ENCODE data around the gene NOL3. TPM values are rescaled to one million over a fixed set of nuclear protein-coding genes. Genes with fewer than 3 reads are reported as not detected.

The NOL3 gene
- total RNA-seq, 1 experiment from 2014 or later, result 5.6 TPM

DNA sequence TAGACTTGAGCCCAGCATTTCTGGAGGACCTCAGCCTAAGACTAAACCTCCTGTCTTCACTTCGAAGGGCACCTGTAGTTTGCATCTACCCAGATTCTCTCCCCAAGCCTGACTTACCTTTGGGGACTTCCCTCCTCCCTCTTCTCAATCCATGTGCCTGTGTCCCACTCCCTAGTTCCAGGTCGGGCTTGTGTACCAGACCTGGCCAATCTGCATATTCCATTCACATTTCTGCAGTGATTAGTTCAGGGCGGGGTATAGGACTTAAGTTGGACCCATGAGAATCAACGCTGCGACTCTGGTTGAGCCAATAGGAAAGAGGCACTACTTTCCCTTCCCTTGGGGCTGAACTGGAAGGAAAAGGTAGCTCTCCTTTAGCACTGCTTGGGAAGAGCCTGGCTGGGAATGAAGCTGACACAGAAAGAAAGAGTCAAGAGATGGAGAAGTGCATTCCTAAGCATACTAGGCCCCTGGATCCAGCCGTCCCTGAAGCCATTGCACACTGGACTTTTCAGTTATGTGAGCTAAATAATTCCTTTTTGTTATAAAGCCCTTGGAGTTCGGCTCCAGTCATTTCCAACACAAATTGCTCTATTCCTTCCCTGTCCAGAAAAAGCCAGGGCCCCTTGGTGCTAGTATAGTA, 13.1 kb upstream of the NOL3 start:
- Histone ChIP-seq H2BK20ac (ENCODE audit: low read depth, low read length, poor library complexity, severe bottlenecking) (no peak overlapping the region), H4K8ac (replicated peaks; ENCODE audit: insufficient read length, low read depth, low read length) (no peak overlapping the region), H2BK12ac (ENCODE audit: insufficient read length, low read depth, low read length) (no peak overlapping the region), H2BK120ac (ENCODE audit: low read depth, low read length, poor library complexity, severe bottlenecking) (no peak overlapping the region), H3K27ac (ENCODE audit: insufficient read length, low read depth, low read length) (no peak overlapping the region), H2BK5ac (ENCODE audit: insufficient read length, low read length) (no peak overlapping the region), H2BK15ac (ENCODE audit: low read depth, low read length) (no peak overlapping the region), H3K4ac (ENCODE audit: low read depth, low read length) (no peak overlapping the region), H3K14ac (ENCODE audit: insufficient read depth, low read length) (no peak overlapping the region), H3K4me2 (ENCODE audit: insufficient read depth, insufficient read length, low read length) (no peak overlapping the region), H3K27me3 (ENCODE audit: insufficient read depth, low read length) (peaks cover 87% of the 10 kb centered on the region), H4K20me1 (ENCODE audit: control insufficient read depth, insufficient read depth, insufficient read length) (no peaks in the 10 kb centered on the region), H3K9ac (ENCODE audit: extremely low read depth, insufficient read length, low read length) (no peak overlapping the region), H3K23me2 (ENCODE audit: insufficient read length, low read depth, low read length, poor library complexity, severe bottlenecking) (peaks cover 20% of the 10 kb centered on the region), H3K23ac (ENCODE audit: insufficient read length, low read depth, low read length) (no peak overlapping the region), H4K5ac (ENCODE audit: insufficient read length, low read depth, low read length) (no peak overlapping the region), H2AFZ (ENCODE audit: low read length) (no peak overlapping the region), H3K18ac (ENCODE audit: insufficient read length, low read depth, low read length) (no peak overlapping the region), H3T11ph (ENCODE audit: low read length) (no peak overlapping the region), H3K79me1 (ENCODE audit: insufficient read depth, low read depth, low read length, poor library complexity, severe bottlenecking) (no peaks in the 10 kb centered on the region), H3K79me2 (ENCODE audit: insufficient read depth, low read length) (no peaks in the 10 kb centered on the region), H4K91ac (ENCODE audit: insufficient read length, low read depth, low read length) (no peak overlapping the region), H3K56ac (ENCODE audit: insufficient read length, low read depth, low read length) (no peak overlapping the region), H2AK5ac (ENCODE audit: insufficient read length, low read length) (no peak overlapping the region), H3K4me1 (ENCODE audit: insufficient read depth, low read length) (no peaks in the 10 kb centered on the region), H3K9me3 (ENCODE audit: control insufficient read depth, low read depth, low read length) (no peaks in the 10 kb centered on the region)
- TF ChIP-seq, protein P1, sequence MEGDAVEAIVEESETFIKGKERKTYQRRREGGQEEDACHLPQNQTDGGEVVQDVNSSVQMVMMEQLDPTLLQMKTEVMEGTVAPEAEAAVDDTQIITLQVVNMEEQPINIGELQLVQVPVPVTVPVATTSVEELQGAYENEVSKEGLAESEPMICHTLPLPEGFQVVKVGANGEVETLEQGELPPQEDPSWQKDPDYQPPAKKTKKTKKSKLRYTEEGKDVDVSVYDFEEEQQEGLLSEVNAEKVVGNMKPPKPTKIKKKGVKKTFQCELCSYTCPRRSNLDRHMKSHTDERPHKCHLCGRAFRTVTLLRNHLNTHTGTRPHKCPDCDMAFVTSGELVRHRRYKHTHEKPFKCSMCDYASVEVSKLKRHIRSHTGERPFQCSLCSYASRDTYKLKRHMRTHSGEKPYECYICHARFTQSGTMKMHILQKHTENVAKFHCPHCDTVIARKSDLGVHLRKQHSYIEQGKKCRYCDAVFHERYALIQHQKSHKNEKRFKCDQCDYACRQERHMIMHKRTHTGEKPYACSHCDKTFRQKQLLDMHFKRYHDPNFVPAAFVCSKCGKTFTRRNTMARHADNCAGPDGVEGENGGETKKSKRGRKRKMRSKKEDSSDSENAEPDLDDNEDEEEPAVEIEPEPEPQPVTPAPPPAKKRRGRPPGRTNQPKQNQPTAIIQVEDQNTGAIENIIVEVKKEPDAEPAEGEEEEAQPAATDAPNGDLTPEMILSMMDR (conservative IDR thresholded peaks at IDR 0.05), result no peak
- peaks cover 7 to 15% of the 10 kb centered on the region in 2 experiments; a peak in 3 of 4 replicates for H3K4me1 Mint-ChIP-seq
- no peak for DNase-seq
- no peaks in the 10 kb centered on the region; a peak in 1 of 7 replicates for H3K36me3 Mint-ChIP-seq (ENCODE audit: insufficient read depth in 1 of 3, low read depth in 3 of 3)
- peaks cover 0 to 9% of the 10 kb centered on the region in 2 experiments; a peak in 2 of 5 replicates for H3K9me3 Mint-ChIP-seq
- no peak overlapping the region for H3K4me3 Mint-ChIP-seq
- peaks cover 100% of the 10 kb centered on the region for H3K27me3 Mint-ChIP-seq (ENCODE audit: low read depth)
- no CpG with 5 or more reads among the region's 7 CpGs for WGBS (ENCODE audit: extremely low coverage, insufficient read length, low lambda C conversion rate)
- no peak overlapping the region for H3K27ac Mint-ChIP-seq
